Neuronal stem cell (in vitro differentiated cells): Measurements from ENCODE around the gene LACTBL1.

Experiments
- DNase-seq: peaks from one replicate; pipeline ENCODE4 v3.0.0-alpha.2; 2013; ENCODE audit warnings: low spot score
- H2AFZ ChIP-seq: one replicate; pipeline ENCODE4 v1.6.1; 2013; ENCODE audit warnings: mild to moderate bottlenecking, low read length, inconsistent platforms
- H2AK5ac ChIP-seq: 2 replicates; pipeline ENCODE4 v1.6.1; 2013; ENCODE audit warnings: low read depth, mild to moderate bottlenecking, inconsistent platforms, low read length, moderate library complexity, mixed read lengths
- H2BK120ac ChIP-seq: 2 replicates; pipeline ENCODE4 v1.6.1; 2013; ENCODE audit warnings: low read depth, mild to moderate bottlenecking, inconsistent platforms, low read length, moderate library complexity, mixed read lengths
- H2BK12ac ChIP-seq: one replicate; pipeline ENCODE4 v1.6.1; 2013; ENCODE audit warnings: low read length, inconsistent platforms
- H2BK15ac ChIP-seq: 2 replicates; pipeline ENCODE4 v1.6.1; 2013; ENCODE audit warnings: mild to moderate bottlenecking, low read length, inconsistent platforms, mixed read lengths
- H2BK5ac ChIP-seq: one replicate; pipeline ENCODE4 v1.6.1; 2013; ENCODE audit warnings: inconsistent platforms, mild to moderate bottlenecking, low read length, moderate library complexity
- H3K14ac ChIP-seq: one replicate; pipeline ENCODE4 v1.6.1; 2013; ENCODE audit warnings: low read length, inconsistent platforms
- H3K18ac ChIP-seq: 2 replicates; pipeline ENCODE4 v1.6.1; 2013; ENCODE audit warnings: low read length, inconsistent platforms
- H3K23ac ChIP-seq: 2 replicates; pipeline ENCODE4 v1.6.1; 2013; ENCODE audit warnings: low read depth, mild to moderate bottlenecking, mixed read lengths, low read length, inconsistent platforms; ENCODE audit not compliant: poor library complexity
- H3K27ac ChIP-seq: replicated peaks from 3 replicates; pipeline ENCODE4 v1.5.1; 2013; ENCODE audit warnings: low read length, inconsistent platforms
- H3K27me3 ChIP-seq, 3 experiments: 2 replicates each; pipeline ENCODE4 v1.6.1; 2013; ENCODE audit warnings: low read length in 3 of 3, mild to moderate bottlenecking in 2 of 3, inconsistent platforms in 1 of 3, low read depth in 1 of 3, mixed read lengths in 1 of 3, moderate library complexity in 1 of 3; ENCODE audit not compliant: control insufficient read depth in 3 of 3, insufficient read depth in 3 of 3
- H3K36me3 ChIP-seq, 2 donors: replicated peaks in 1 of 2; 2 replicates each; pipeline ENCODE4 v1.6.1; 2013; ENCODE audit warnings: low read length in 2 of 2; ENCODE audit not compliant: control insufficient read depth in 2 of 2, insufficient read depth in 2 of 2
- H3K4ac ChIP-seq: 2 replicates; pipeline ENCODE4 v1.6.1; 2013; ENCODE audit warnings: inconsistent platforms, mild to moderate bottlenecking, low read length, moderate library complexity
- H3K4me1 ChIP-seq, 2 donors: 1 replicate in 1 of 2; 2 replicates in 1 of 2; pipeline ENCODE4 v1.6.1; 2013; ENCODE audit warnings: low read length in 2 of 2, low read depth in 1 of 2; ENCODE audit not compliant: control insufficient read depth in 2 of 2, insufficient read depth in 1 of 2
- H3K4me2 ChIP-seq: one replicate; pipeline ENCODE4 v1.6.1; 2013; ENCODE audit warnings: mild to moderate bottlenecking, low read length, inconsistent platforms; ENCODE audit not compliant: insufficient read depth, poor library complexity, severe bottlenecking
- H3K4me3 ChIP-seq, 2 donors: 2 replicates each; pipeline ENCODE4 v1.5.1; 2013; ENCODE audit warnings: low read length in 2 of 2, mild to moderate bottlenecking in 2 of 2, inconsistent platforms in 1 of 2, moderate library complexity in 1 of 2
- H3K79me1 ChIP-seq: one replicate; pipeline ENCODE4 v1.6.1; 2013; ENCODE audit warnings: low read depth, mild to moderate bottlenecking, inconsistent platforms, low read length, moderate library complexity
- H3K9ac ChIP-seq: one replicate; pipeline ENCODE4 v1.6.1; 2013; ENCODE audit warnings: mild to moderate bottlenecking, low read depth, low read length, inconsistent platforms; ENCODE audit not compliant: poor library complexity
- H3K9me3 ChIP-seq, 2 donors: replicated peaks in 1 of 2; 2 replicates each; pipeline versions ENCODE3 to v1.6.1; 2013; ENCODE audit warnings: low read length in 2 of 2, mild to moderate bottlenecking in 2 of 2, inconsistent platforms in 1 of 2, low read depth in 1 of 2, mixed read lengths in 1 of 2, moderate library complexity in 1 of 2; ENCODE audit not compliant: control insufficient read depth in 2 of 2, insufficient read depth in 1 of 2
- H4K8ac ChIP-seq: one replicate; pipeline ENCODE4 v1.6.1; 2013; ENCODE audit warnings: low read depth, mild to moderate bottlenecking, inconsistent platforms, low read length, moderate library complexity
- H4K91ac ChIP-seq: one replicate; pipeline ENCODE4 v1.6.1; 2013; ENCODE audit warnings: low read length, low read depth, mild to moderate bottlenecking, inconsistent platforms; ENCODE audit not compliant: poor library complexity
- WGBS, 2 donors: extraction: QIAGEN DNeasy Blood & Tissue Kit; methylation state at CpG; one replicate each; pipeline ENCODE4 v1.1.7; 2013; ENCODE audit warnings: missing lambda C conversion rate in 2 of 2, mixed read lengths in 1 of 2; ENCODE audit not compliant: insufficient read length in 2 of 2, insufficient replicate concordance in 1 of 2; ENCODE audit errors: extremely low coverage in 2 of 2; 5-methylcytosine and 5-hydroxymethylcytosine counted together

The LACTBL1 gene

DNA sequence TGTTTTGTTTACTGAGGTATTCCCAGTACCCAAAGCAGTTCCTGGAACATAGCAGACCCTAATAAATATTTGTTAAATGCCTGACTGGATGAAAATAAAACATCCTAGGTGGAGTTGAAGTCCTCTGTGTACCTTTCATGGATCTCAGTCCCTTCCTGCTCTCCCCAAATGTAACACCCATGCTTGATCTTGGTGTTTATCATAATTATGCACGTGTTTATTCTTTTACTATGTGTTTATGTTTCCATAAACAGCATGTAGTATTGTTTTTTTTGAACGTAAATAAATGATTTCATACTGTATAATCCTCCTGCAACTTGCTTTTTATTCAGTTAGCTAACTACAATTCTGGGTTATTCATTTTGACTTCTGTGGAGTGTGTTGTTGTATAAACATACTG lies 4.8 kb downstream of the LACTBL1 start:
- H3K14ac ChIP-seq: no peak overlapping the region
- H3K23ac ChIP-seq: no peak overlapping the region
- H3K4me2 ChIP-seq: no peak overlapping the region
- no peaks in the 10 kb centered on the region for H3K36me3 ChIP-seq
- H2AK5ac ChIP-seq: no peak overlapping the region
- peaks cover 0 to 29% (median 0%) of the 10 kb centered on the region in 3 experiments for H3K27me3 ChIP-seq
- no peak overlapping the region for H3K9ac ChIP-seq
- H3K4ac ChIP-seq: no peak overlapping the region
- no peak overlapping the region for H2BK5ac ChIP-seq
- peaks cover 0 to 3% of the 10 kb centered on the region in 2 donors for H3K9me3 ChIP-seq
- no peak overlapping the region for H2AFZ ChIP-seq
- H4K91ac ChIP-seq: no peak overlapping the region
- WGBS, 2 donors: no CpG with 5 or more reads among the region's 2 CpGs
- H3K27ac ChIP-seq: no peak overlapping the region
- peaks cover 0 to 3% of the 10 kb centered on the region in 2 donors for H3K4me1 ChIP-seq
- H2BK120ac ChIP-seq: no peak overlapping the region
- H2BK15ac ChIP-seq: no peak overlapping the region
- DNase-seq: no peak
- no peak overlapping the region for H3K18ac ChIP-seq
- H3K4me3 ChIP-seq: no peak overlapping the region
- no peak overlapping the region for H4K8ac ChIP-seq
- H3K79me1 ChIP-seq: no peaks in the 10 kb centered on the region
- no peak overlapping the region for H2BK12ac ChIP-seq

DNA sequence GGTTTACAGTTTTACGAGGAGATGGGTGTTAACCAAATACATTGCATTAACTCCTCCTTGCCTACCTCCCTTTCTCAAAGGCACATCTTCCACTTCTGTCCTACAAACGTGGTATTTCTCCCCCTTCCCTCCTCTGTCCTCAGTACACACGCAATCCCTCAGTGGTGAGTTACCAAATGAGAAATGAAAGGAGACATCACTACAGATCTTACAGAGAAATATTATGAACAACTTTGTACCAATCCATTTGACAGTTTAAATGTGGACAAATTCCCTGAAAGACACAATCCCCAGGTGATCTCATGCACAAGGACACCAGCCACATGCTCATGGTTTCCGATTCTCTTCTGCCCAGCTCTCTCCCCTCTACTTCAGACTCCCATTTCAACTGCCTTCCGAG lies 6.4 kb downstream of the LACTBL1 start:
- no peak for DNase-seq

DNA sequence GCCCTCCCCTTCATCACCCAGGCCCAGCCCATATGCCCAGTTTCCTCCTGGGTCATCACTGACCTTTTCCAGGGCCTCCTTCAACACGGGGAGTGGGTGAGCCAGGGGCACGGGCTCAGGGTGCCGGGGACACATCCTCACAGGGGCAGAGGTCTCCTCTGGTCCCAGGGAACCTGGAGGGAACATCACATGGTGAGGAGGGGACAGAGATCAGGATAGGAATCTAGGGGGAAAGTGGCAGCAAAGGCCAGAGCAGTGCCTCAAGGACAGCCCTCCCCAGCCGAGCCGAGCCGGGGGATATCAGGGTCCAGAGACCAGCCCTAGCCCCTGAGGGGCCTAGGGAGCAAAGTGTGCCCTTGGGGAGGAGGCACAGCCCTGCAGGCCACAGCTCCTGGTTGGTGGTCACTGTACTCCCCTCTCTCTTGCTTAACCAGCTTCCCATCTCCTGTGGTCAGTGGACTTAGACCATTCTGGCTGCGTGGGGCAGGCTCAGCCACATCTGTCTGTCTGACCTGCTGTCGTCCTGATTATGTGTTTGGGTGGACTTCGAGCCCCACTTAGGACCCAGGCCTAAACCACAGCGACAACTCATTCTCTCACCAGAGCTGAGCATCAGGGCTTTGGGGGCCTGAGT lies 9.5 kb downstream of the LACTBL1 start:
- H3K23ac ChIP-seq: no peak overlapping the region
- H3K14ac ChIP-seq: no peak overlapping the region
- H2AK5ac ChIP-seq: peak overlapping the region; percentile 11
- no peak overlapping the region for H4K8ac ChIP-seq
- no peaks in the 10 kb centered on the region for H3K4me1 ChIP-seq
- H3K9me3 ChIP-seq: peaks cover 0 to 3% of the 10 kb centered on the region in 2 donors
- no peak overlapping the region for H3K4me2 ChIP-seq
- H4K91ac ChIP-seq: no peak overlapping the region
- WGBS, 2 donors: no CpG with 5 or more reads among the region's 10 CpGs
- H3K27me3 ChIP-seq: peaks cover 0 to 27% (median 0%) of the 10 kb centered on the region in 3 experiments
- no peak overlapping the region for H3K9ac ChIP-seq
- no peak overlapping the region for H3K4me3 ChIP-seq
- H2AFZ ChIP-seq: no peak overlapping the region
- H3K36me3 ChIP-seq: no peaks in the 10 kb centered on the region
- H3K18ac ChIP-seq: no peak overlapping the region
- no peak overlapping the region for H2BK120ac ChIP-seq
- H3K27ac ChIP-seq: no peak overlapping the region
- no peak for DNase-seq
- H2BK12ac ChIP-seq: no peak overlapping the region
- peak overlapping the region; percentile 34 for H2BK15ac ChIP-seq
- H3K79me1 ChIP-seq: no peaks in the 10 kb centered on the region
- no peak overlapping the region for H2BK5ac ChIP-seq
- H3K4ac ChIP-seq: no peak overlapping the region

More for the DNA sequence above, 6.4 kb downstream of the LACTBL1 start:
- Histone ChIP-seq H2AFZ (no peak overlapping the region), H3K23ac (no peak overlapping the region), H3K14ac (no peak overlapping the region), H2BK15ac (no peak overlapping the region), H2BK12ac (no peak overlapping the region), H3K27me3 (peaks cover 0 to 26% (median 0%) of the 10 kb centered on the region in 3 experiments), H3K79me1 (no peaks in the 10 kb centered on the region), H3K27ac (no peak overlapping the region), H2BK5ac (no peak overlapping the region), H3K4me1 (no peaks in the 10 kb centered on the region), H3K18ac (no peak overlapping the region), H3K4ac (no peak overlapping the region), H4K8ac (no peak overlapping the region), H2AK5ac (no peak overlapping the region), H3K9me3 (peaks cover 0 to 3% of the 10 kb centered on the region in 2 donors), H2BK120ac (no peak overlapping the region), H4K91ac (no peak overlapping the region), H3K9ac (no peak overlapping the region), H3K4me2 (no peak overlapping the region), H3K4me3 (no peak overlapping the region), H3K36me3 (no peaks in the 10 kb centered on the region)
- no CpG with 5 or more reads among the region's 5 CpGs for WGBS, 2 donors

- no peak overlapping the region for H2BK5ac ChIP-seq
- H3K27me3 ChIP-seq: peaks cover 0 to 27% (median 0%) of the 10 kb centered on the region in 3 experiments
- H3K18ac ChIP-seq: no peak overlapping the region
- no peaks in the 10 kb centered on the region for H3K4me1 ChIP-seq
- H4K91ac ChIP-seq: no peak overlapping the region
- no CpG with 5 or more reads among the region's 3 CpGs for WGBS, 2 donors
- no peak overlapping the region for H3K14ac ChIP-seq
- no peak overlapping the region for H2BK15ac ChIP-seq
- no peak for DNase-seq
- H3K79me1 ChIP-seq: no peaks in the 10 kb centered on the region
- H3K36me3 ChIP-seq: no peaks in the 10 kb centered on the region
- no peak overlapping the region for H2AK5ac ChIP-seq
- peaks cover 0 to 3% of the 10 kb centered on the region in 2 donors for H3K9me3 ChIP-seq
- no peak overlapping the region for H3K9ac ChIP-seq
- no peak overlapping the region for H3K4me3 ChIP-seq
- H3K27ac ChIP-seq: no peak overlapping the region
- no peak overlapping the region for H2BK120ac ChIP-seq
- H2BK12ac ChIP-seq: no peak overlapping the region
- no peak overlapping the region for H2AFZ ChIP-seq
- no peak overlapping the region for H3K4me2 ChIP-seq
- no peak overlapping the region for H3K23ac ChIP-seq
- no peak overlapping the region for H3K4ac ChIP-seq
- no peak overlapping the region for H4K8ac ChIP-seq
Observed at GRCh38 chr1:22962558-22962957, 10.1 kb downstream of the LACTBL1 start.
